Ascending aorta (tissue), 2 donors: ENCODE measurements around the gene OR1N1. TPM values are rescaled to one million over a fixed set of nuclear protein-coding genes. Genes with fewer than 3 reads are reported as not detected.

Source experiments
- DNase-seq, 2 donors: peaks; one replicate each; pipeline ENCODE4 v3.0.0-alpha.2; 2019; ENCODE audit warnings: low spot score in 2 of 2
- H3K27ac ChIP-seq, 2 donors: fragments of 200-600 bp; sonication (generic); one replicate each; pipeline ENCODE4 v1.5.1; 2016 to 2017; ENCODE audit warnings: mild to moderate bottlenecking in 1 of 2
- H3K27me3 ChIP-seq: fragments of 200-600 bp; sonication (generic); one replicate; pipeline ENCODE4 v1.5.1; 2017
- H3K36me3 ChIP-seq, 2 donors: fragments of 200-600 bp; sonication (generic); one replicate each; pipeline ENCODE4 v1.5.1; 2016
- H3K4me1 ChIP-seq, 2 donors: fragments of 200-600 bp; sonication (generic); one replicate each; pipeline ENCODE4 v1.5.1; 2016 to 2017; ENCODE audit warnings: mild to moderate bottlenecking in 1 of 2
- H3K4me3 ChIP-seq, 2 donors: fragments of 200-600 bp; sonication (generic); one replicate each; pipeline ENCODE4 v1.5.1; 2016 to 2017; ENCODE audit warnings: mild to moderate bottlenecking in 1 of 2
- H3K9me3 ChIP-seq, 2 donors: fragments of 200-600 bp; sonication (generic); one replicate each; pipeline ENCODE4 v1.5.1; 2016
- intact Hi-C: fragments of 100-400 bp; cut with DNase I; formaldehyde crosslinking; loops from one replicate; pipeline ENCODE4 v1.15.1; 2023
- total RNA-seq: library from RNA; depleted of rRNA; stranded (reverse); fragments of >200 nt; gene quantifications from one replicate; pipeline ENCODE4 v1.1.0, GENCODE V29; 2016
- TF ChIP-seq, protein P1 (sequence below), 3 experiments: fragments of 200-600 bp in 2 of 3; fragments of 450-650 bp in 1 of 3; sonication (generic) in 2 of 3; IDR thresholded peaks; one replicate each; pipeline ENCODE4 v1.5.1; 2016 to 2019; ENCODE audit warnings: antibody characterized with exemption in 3 of 3, mild to moderate bottlenecking in 1 of 3, moderate library complexity in 1 of 3

OR1N1 gene
- total RNA-seq, 1 donor from 2014 or later, result not detected

DNA sequence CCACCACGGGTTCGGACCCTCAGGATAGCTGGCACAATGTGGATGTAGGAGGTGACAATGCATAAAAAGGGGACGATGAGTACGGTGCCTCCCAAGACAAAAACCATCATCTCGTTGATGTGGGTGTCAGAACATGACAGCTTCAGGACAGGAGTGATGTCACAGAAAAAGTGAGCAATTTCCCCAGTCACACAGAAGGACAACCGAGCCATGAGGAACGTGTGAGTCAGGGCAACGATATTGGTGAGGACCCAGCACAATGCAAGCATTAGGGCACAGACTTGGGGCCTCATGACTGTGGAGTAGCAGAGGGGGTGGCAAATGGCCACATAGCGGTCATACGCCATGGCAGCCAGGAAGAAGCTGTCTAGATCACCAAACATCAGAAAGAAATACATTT, 491 bp downstream of the OR1N1 start:
- Histone ChIP-seq H3K27me3 (no peaks in the 10 kb centered on the region), H3K4me1 (no peaks in the 10 kb centered on the region), H3K4me3 (no peak overlapping the region), H3K36me3 (no peaks in the 10 kb centered on the region), H3K27ac (no peak overlapping the region), H3K9me3 (no peaks in the 10 kb centered on the region)
- TF ChIP-seq, protein P1, sequence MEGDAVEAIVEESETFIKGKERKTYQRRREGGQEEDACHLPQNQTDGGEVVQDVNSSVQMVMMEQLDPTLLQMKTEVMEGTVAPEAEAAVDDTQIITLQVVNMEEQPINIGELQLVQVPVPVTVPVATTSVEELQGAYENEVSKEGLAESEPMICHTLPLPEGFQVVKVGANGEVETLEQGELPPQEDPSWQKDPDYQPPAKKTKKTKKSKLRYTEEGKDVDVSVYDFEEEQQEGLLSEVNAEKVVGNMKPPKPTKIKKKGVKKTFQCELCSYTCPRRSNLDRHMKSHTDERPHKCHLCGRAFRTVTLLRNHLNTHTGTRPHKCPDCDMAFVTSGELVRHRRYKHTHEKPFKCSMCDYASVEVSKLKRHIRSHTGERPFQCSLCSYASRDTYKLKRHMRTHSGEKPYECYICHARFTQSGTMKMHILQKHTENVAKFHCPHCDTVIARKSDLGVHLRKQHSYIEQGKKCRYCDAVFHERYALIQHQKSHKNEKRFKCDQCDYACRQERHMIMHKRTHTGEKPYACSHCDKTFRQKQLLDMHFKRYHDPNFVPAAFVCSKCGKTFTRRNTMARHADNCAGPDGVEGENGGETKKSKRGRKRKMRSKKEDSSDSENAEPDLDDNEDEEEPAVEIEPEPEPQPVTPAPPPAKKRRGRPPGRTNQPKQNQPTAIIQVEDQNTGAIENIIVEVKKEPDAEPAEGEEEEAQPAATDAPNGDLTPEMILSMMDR (IDR thresholded peaks at IDR 0.05), result no peak
- no peak for DNase-seq
- intact Hi-C loops, result no loop called here

GRCh38 chr9:122519376-122519775, 7.7 kb downstream of the OR1N1 start:
- DNase-seq, result no peak
- Histone ChIP-seq H3K9me3 (no peaks in the 10 kb centered on the region), H3K4me3 (no peak overlapping the region), H3K27ac (no peak overlapping the region), H3K4me1 (no peaks in the 10 kb centered on the region), H3K36me3 (no peaks in the 10 kb centered on the region), H3K27me3 (no peaks in the 10 kb centered on the region)
- intact Hi-C loops, result no loop called here
- TF ChIP-seq, protein P1 (IDR thresholded peaks at IDR 0.05), result no peak

GRCh38 chr9:122518841-122519240, 8.3 kb downstream of the OR1N1 start, which contains the start of gene OR1J4:
TSS of gene OR1J4 (plus strand) at chr9:122519141. CDS start at chr9:122519141, 0 bp downstream.
- TF ChIP-seq, protein P1 (IDR thresholded peaks at IDR 0.05), result no peak
- Histone ChIP-seq H3K4me3 (no peak within 1 kb of the TSS), H3K9me3 (no peaks in the 10 kb centered on the region), H3K36me3 (no peaks in the 10 kb centered on the region), H3K27ac (no peak within 1 kb of the TSS), H3K4me1 (no peaks in the 10 kb centered on the region), H3K27me3 (no peaks in the 10 kb centered on the region)
- DNase-seq, result no peak
- intact Hi-C loops, result no loop called here

DNA sequence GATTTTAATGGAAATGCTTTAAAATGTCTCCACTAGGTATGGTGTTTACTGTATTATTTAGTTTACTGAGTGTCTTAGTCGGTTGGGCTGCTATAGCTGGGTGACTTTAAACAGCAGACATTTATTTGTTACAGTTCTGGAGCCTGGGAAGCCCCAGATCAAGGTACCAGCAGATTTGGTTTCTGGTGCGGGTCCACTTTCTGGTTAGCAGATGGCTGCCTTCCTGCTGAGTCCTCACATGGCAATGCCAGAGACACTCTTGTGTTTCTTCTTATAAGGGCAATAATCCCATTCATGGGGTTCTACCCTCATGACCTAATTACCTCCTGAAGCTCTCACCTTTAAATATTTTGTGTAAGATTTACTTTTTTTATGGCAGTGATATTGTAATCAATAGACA, 8.9 kb downstream of the OR1N1 start:
- intact Hi-C loops, result no loop called here

DNA sequence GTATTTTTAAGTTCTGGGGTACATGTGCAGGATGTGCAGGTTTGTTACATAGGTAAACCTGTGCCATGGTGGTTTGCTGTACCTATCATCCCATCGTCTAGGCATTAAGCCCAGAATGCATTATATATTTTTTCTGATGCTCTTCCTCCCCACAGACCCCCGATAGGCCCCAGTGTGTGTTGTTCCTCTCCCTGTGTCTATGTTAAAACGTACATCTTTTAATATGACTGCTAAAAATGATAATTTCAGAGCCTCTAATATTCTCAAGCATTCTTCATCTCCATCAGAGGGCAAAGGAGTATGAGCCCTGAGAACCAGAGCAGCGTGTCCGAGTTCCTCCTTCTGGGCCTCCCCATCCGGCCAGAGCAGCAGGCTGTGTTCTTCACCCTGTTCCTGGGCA, 16.6 kb downstream of the OR1N1 start, which contains the start of gene OR1J2:
TSS of gene OR1J2 (plus strand) at position 301 of the 400 bp plus-strand sequence. CDS start at position 301, 0 bp downstream.
- intact Hi-C loops, result no loop called here
- Histone ChIP-seq H3K4me3 (no peak within 1 kb of the TSS), H3K27me3 (no peaks in the 10 kb centered on the region), H3K36me3 (no peaks in the 10 kb centered on the region), H3K9me3 (no peaks in the 10 kb centered on the region), H3K4me1 (no peaks in the 10 kb centered on the region), H3K27ac (no peak within 1 kb of the TSS)
- no peak for DNase-seq
- TF ChIP-seq, protein P1 (IDR thresholded peaks at IDR 0.05), result no peak

More for the DNA sequence above, 8.9 kb downstream of the OR1N1 start:
- no peak for DNase-seq
- H3K4me1 ChIP-seq, result no peaks in the 10 kb centered on the region
- H3K9me3 ChIP-seq, result no peaks in the 10 kb centered on the region
- TF ChIP-seq, protein P1 (IDR thresholded peaks at IDR 0.05), result no peak
- no peaks in the 10 kb centered on the region for H3K27me3 ChIP-seq
- no peak overlapping the region for H3K4me3 ChIP-seq
- H3K27ac ChIP-seq, result no peak overlapping the region
- H3K36me3 ChIP-seq, result no peaks in the 10 kb centered on the region

GRCh38 chr9:122506964-122507363, 20.1 kb downstream of the OR1N1 start:
- Histone ChIP-seq H3K36me3 (no peaks in the 10 kb centered on the region), H3K27ac (no peak overlapping the region), H3K9me3 (no peaks in the 10 kb centered on the region), H3K4me3 (no peak overlapping the region), H3K27me3 (no peaks in the 10 kb centered on the region), H3K4me1 (no peaks in the 10 kb centered on the region)
- intact Hi-C loops, result no loop called here
- TF ChIP-seq, protein P1 (IDR thresholded peaks at IDR 0.05), result no peak
- no peak for DNase-seq
